OCI-LY1 (cell line): Measurements from ENCODE around the gene ZNF480.

Source experiments
- CTCF ChIP-seq: fragments of 200-600 bp; sonication (generic), shearing (Covaris generic); IDR thresholded peaks from 2 replicates; pipeline ENCODE4 v1.5.1; 2017; ENCODE audit warnings: mild to moderate bottlenecking, antibody characterized with exemption, low read length, moderate library complexity, mixed read lengths
- EZH2 ChIP-seq: fragments of 200-600 bp; sonication (generic), shearing (Covaris generic); IDR thresholded peaks from 2 replicates; pipeline ENCODE4 v1.8.0; 2017; ENCODE audit warnings: borderline replicate concordance, mixed run types, mild to moderate bottlenecking, antibody characterized with exemption, low read length, moderate library complexity, mixed read lengths

- TF ChIP-seq CTCF = no peak
- no peak for TF ChIP-seq EZH2
These were observed 73.4 kb downstream of the ZNF480 start for GRCh38 chr19:52370341-52370710.
